ENCODE results near the gene THRA.

THRA gene

DNA sequence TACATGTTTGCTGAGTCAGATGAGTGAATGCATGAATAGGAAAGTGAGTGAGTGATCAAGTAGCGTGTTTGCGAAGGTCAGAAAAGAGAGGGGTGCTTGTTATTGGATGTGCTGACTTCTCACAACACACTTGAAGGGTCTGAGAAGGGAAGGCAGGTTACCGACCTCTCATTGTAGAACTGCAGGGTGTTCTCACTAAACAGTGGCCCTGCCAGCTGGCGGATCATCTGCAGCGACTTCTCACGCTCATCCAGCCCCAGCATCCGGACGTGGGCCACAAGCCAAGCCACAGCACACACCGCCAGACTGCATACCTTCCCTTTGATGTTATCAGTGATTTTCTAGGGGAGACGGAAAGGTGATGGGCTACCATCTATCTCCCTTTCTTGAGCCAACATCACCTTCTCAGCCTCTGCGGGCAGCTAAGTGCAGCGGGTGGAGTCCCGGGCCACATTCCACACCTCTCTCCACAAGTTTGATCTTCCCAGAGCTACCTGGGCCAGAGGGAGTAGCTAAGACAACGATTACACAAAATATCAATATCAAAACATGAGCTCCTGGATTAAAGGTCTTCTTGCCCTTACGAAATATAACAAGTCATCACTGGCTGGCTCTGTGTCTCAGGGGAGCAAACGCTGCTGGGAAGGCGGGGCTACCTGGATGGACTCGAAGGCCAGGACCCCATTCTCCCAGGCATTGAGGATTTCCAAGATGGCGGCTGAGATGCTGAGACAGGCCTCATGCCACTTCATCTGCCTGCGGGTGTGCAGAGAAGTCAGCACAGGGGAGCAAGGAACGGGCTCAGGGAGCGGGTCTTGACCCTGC, 36.6 kb upstream of the THRA start:
- DNase-seq, result no peak

DNA sequence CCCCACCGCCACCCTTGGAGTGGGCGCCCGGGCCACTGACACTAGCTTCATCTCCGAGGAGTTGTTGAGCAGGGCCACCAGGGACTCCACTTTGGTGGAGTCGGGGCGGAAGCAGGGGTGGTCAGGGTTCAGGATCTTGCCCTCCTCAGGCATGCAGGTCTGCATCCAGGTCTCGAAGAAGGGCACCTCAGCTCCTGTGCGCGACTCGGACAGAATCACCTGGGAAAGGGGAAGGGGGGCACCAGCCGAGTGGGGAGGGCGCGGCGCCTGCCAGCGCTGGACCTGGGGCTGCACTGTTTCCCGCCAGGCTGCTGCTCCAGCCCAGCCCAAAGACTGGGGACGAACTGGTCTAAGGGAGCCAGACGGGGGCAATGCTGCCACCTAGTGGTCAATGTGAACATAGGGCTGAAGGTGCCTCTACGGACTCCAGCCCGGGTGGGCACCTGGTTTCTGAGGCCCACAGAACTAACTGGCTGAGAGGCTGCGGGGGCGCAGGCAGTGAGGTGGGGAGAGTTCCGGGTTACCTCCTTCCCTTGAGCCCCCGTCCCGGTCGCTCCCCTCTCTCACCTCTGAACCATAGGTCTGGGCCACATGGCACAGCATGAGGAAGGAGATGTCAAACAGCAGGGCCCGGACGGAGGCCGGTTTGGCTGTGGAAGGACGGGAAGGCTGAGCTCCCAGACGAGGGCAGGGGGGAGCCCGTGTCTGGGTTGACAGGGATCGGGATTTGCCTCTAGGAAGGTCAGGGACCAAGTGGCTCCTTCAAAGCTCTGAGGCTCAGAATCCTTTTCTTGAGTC, 35.8 kb upstream of the THRA start:
- peak in 49 of 56 donors; percentile 9 to 82 (median 34) for DNase-seq

DNA sequence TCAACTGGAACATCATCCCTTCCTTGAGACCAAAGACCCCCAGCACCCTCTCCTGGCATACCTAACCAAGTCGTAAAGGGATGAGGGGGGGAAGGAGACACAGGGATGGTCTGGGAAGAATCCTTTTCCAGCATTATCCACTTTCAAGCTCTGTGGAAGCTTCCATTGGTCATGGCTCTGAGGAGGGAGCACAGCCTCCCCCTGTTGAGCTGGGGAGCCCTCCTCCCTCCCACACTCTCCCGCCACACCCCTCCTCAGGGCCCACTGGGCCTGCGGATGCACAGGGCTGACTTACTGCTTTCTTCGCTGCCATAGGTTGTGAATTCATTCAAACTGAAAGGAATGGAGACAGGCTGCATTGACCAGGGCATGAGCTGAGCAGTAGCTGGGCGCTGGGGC, 35.2 kb upstream of the THRA start:
- no peak for DNase-seq

DNA sequence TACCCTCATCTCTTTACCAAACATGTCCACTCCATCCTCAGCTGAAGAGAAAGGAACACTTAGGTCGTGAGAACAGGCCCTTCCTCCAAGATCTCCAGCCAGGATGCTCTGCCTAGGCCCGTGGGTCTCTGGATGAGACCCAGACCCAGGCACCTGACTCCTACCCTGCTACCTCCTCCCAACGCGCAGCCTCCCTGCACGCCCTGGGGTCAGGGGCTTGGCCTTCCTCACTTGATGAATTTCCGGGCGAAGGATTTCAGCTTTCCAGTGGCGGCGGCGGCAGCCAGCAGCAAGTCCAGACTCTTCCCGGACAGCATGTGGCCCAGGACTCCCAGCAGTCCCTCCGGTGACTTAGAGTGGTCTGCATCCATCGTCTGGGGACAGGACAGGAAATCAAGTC, 34.2 kb upstream of the THRA start:
- DNase-seq, result no peak

DNA sequence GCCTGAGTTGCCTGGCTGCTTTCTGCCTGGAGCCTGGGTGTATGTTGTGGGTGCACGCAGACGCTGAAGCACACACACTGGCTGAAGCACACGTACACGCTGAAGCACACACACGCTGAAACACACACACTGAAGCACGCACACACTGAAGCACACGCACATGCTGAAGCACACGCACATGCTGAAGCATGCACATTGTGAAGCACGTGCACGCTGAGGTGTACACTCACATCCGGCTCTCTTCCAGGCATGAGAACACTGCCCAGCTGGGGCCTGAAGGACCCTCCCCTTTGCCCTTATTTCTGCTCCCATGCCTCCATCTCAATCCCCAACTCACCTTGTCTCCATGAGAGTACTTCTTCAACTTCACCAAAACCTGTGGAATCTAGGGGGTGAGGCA, 31.1 kb upstream of the THRA start:
- DNase-seq, result no peak

DNA sequence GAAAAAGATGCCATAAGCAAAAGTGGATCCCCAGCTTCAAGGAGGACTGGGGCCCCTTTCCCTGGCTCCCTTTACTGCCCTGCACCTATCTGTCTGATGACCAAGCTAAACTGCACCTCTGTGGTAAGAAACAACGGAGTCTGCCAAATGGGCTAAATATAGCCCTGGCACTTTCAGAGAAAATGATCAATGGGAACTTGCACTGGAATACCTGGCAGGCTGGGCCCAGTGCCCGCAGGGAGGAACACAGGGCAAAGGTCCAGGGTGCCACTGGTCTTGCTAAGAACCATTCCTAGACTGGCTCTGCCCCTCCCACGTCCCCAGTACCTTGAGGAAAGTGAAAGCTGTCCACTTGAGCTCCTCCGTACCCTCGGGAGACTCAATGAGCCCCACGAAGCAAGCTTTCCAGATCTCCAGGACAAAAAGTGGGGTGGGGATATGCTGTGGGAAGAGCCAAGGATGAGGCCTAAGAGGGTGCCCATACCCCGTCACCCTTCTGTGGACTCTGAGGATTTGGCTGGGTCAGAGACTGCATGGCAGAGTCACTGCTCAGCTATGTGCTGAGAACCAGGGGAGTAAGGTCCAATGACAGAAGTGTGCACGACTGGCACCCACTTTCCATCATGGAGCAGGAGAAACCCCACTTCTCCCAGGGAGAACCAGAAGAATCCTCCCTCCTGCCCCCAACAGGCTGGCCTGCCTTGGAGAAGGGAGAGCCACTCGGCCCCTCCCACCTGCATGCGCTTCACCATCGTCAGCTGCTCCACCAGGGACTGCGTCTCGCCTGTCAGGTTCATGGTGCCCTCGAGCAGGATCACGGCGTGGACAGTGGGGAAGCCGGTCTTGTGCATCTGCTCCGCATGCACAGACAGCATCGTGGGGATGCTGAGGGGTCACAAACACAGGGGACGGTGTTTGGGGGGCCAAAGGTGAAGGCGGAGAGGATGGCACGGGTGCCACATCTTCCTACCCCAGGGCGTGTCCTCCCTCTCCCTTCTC, 30.1 kb upstream of the THRA start:
- no peak for DNase-seq

GRCh38 chr17:40033339-40033738, 29.4 kb upstream of the THRA start:
- DNase-seq, result no peak

DNA sequence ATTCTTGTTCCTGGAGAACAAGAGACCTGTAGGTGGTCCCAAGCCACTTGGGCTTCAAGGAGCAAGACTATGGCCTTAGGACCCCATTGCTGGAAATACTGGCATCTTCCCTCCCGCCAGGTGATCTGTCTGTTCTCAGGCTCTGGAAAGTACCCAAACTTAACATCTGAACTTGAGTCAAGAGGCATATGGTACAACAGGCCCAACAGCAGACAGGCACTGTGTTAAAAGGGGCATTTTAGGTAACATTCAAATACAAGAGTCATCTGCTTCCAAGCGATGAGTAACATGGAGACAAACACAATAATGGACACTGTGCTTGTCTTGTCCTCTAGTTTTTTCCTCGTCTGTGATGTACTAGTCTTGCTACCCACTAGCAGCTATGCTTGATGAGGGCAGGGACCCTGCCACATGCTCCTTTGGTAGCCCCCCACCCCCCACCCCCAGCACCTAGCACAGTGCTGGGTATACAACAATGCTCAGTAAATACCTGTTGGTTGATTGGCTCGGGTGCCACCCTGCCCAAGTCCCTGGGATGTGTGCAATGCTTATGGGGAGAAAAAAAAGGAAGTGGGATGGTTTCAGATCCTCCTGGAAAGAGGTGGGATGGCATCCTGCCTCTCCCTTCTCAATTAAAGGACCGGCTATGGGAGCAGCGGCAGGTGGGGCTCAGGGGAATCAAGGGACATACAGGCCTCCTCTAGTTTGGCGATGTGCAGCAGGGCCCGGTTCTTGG, 28.2 kb upstream of the THRA start:
- DNase-seq, result no peak

- DNase-seq, result peak in 15 of 56 donors; percentile 2 to 46 (median 15)
Measured at GRCh38 chr17:40035162-40035559, 27.6 kb upstream of the THRA start.

DNA sequence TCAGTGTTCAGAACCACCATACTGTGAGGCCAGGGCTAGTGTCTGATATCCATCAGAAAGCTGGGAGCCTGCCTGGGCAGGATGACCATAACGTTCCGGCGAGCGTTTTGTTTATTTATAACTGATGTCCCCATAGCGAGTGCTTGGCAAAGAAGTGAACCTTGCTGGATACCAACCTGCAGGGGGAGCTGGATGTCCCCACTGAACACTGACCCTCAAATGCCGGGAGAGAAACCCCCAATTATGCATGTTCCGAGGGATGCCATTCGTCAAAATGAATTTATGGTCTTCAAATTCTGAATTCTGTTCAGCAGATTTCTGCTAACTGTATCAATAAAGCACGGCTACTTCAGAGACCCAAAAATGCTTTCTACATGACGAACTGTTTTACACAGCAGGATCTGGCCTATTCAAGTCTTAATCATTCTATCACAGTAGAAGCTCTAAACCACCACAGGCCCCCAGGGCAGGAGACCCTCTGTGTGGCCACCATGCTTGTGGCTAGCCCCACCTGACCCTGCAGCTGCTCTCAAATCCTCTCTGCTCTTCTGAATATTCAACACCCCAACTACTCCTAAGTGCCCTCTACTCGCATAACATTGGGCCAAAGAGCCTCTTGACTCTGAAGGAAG, 23.8 kb upstream of the THRA start:
- DNase-seq, result peak in 11 of 56 donors; percentile 6 to 48 (median 22)

DNA sequence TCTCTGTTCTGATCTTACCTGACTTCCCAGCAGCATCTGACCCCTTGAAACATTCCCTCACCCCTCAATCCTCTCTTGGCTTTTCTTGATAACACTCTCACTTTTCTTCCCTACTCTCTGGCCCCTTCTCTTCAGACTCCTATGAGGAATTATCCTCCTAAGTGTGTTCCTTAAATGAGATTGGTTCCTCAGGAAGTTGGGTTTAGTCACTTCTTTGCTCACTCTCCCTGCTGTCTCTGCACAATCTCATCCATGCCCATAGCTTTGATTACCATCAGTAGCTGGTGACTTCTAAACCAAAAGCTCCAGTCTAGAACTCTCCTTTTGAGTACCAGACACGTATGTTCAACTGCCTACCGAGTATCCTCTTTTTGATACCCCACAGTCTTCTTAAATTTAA, 21.6 kb upstream of the THRA start:
- no peak for DNase-seq

DNA sequence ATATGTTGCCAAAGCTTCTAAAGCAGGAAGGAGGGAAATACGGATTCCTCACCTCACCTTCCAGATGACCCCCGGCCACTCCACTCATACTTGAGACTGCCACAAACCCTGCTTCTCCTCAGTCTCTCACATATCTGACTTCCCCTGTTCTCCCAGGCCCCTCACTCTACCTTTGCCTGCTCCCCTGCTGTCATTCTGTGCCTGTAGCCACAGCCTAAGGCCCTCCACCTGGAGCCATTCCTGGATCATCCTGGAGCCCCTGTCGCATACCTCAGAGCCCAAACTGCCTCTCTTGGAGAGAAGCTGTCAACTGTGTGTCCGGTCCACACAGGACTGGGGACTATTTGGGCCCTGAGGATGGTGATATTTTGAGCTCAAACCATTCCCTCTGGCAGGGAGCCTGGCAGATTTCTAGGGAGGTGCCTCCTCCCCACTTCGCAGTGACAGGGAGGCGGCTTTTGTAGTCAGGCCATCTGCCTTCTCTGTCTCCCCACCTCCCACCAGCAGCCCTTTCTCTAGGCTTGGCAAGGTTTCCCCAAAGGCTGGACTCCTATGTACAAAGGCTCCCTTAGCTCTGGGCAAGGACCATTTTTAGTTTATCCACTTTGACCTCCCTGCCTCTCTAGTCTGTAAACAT, 6.3 kb upstream of the THRA start:
- no peak for DNase-seq

GRCh38 chr17:40058186-40058784, 4.5 kb upstream of the THRA start:
- DNase-seq, result no peak

DNA sequence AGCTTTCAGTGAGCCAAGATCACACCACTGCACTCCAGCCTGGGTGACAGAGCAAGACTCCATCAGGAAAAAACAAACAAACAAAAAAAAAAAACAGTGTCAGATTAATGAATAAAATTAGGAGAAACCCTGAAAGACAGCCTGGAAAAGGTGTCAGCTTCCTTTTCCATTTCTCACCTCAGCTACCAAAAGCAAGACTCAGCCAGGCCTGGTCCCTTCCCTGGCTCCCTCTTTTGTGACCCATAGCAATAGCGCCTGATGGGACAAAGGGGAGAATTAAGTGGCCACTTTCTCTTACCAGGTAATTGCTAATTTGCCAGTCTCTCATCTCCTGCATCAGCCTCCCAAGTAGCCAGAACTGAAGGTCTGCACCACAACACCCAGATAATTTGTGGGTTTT, 3.9 kb upstream of the THRA start:
- DNase-seq, result no peak

- DNase-seq, result peak in 1 of 56 donors; percentile 22
Measured at GRCh38 chr17:40059729-40060475, 2.9 kb upstream of the THRA start.

- DNase-seq, result peak in 1 of 56 donors; percentile 46
Measured at GRCh38 chr17:40060887-40061608, 1.7 kb upstream of the THRA start.

DNA sequence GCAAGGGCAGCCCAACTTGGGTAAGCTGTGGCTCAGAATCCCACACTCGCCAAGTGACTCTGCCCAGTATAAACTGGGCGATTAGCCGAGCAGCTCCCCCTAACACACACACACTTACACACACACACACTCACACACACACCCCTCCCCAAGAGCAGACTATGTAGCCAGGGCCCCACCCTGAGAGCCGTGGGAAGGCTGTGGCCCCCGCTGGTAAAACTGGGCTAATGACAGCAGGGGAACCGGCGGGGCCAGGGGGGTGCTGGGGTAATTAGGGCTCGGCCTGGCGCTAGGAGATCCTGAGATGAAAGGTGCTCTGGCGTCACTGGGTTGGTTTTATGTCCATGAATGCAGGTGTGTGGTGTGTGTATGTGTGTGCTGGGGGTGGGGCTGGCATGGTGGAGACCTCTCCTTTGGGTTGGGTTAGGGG, 1.1 kb upstream of the THRA start:
- DNase-seq, result peak in 3 of 56 donors; percentile 23 to 41 (median 36)

Data from nucleus accumbens (tissue), 56 donors.